OCI-LY7 (cell line): ENCODE data around the gene FBXO4. TPM values are rescaled to one million over a fixed set of nuclear protein-coding genes. Genes with fewer than 3 reads are reported as not detected.
A peak's percentile ranks its signal among the peaks of the same experiment; 100 is the strongest.

Source experiments
- BruUV-seq: library from RNA; stranded (reverse); fragments of 400-500 nt; replicated peaks from 2 replicates; lab custom pipeline; 2021; lab: Mats Ljungman, UMichigan
- CTCF ChIA-PET: fragments of 300-600 bp; sonication (Branson Sonifier 250); formaldehyde crosslinking; loops from one replicate; lab custom pipeline; 2022; ENCODE audit warnings: antibody characterized with exemption; ENCODE audit not compliant: unreplicated experiment; lab: Charles Lee
- POLR2A ChIA-PET: fragments of 300-600 bp; sonication (Branson Sonifier 250); formaldehyde crosslinking; loops from one replicate; lab custom pipeline; 2022; ENCODE audit warnings: antibody characterized with exemption; lab: Charles Lee
- DNase-seq: peaks from one replicate; pipeline ENCODE4 v3.0.0-alpha.2; 2015; ENCODE audit warnings: low spot score
- H2AFZ ChIP-seq: fragments of 200-600 bp; sonication (generic), shearing (Covaris generic); 2 replicates; pipeline ENCODE4 v1.6.1; 2014; ENCODE audit warnings: mild to moderate bottlenecking, antibody characterized with exemption, low read length, moderate library complexity
- H3K27ac ChIP-seq: fragments of 200-600 bp; sonication (generic); 2 replicates; pipeline ENCODE4 v1.5.1; 2014; ENCODE audit warnings: mixed run types, low read depth, mild to moderate bottlenecking, moderate library complexity, low read length, inconsistent platforms; ENCODE audit not compliant: poor library complexity, severe bottlenecking
- H3K36me3 ChIP-seq: fragments of 200-600 bp; sonication (generic); 2 replicates; pipeline ENCODE4 v1.6.1; 2014; ENCODE audit warnings: mild to moderate bottlenecking, antibody characterized with exemption, low read length, moderate library complexity, mixed read lengths; ENCODE audit not compliant: insufficient read depth
- H3K4me1 ChIP-seq: fragments of 200-600 bp; sonication (generic); 2 replicates; pipeline ENCODE4 v1.5.1; 2014; ENCODE audit warnings: mild to moderate bottlenecking, low read length; ENCODE audit not compliant: insufficient read depth, poor library complexity, severe bottlenecking
- H3K4me2 ChIP-seq: fragments of 200-600 bp; sonication (generic); 2 replicates; pipeline ENCODE4 v1.6.1; 2014; ENCODE audit warnings: mild to moderate bottlenecking, low read length
- H3K4me3 ChIP-seq: fragments of 200-600 bp; sonication (generic); 2 replicates; pipeline ENCODE4 v1.5.1; 2014; ENCODE audit warnings: mild to moderate bottlenecking, low read depth, low read length; ENCODE audit not compliant: poor library complexity, severe bottlenecking
- H3K79me2 ChIP-seq: fragments of 200-600 bp; sonication (generic); 2 replicates; pipeline ENCODE4 v1.6.1; 2016; ENCODE audit warnings: low read depth, mild to moderate bottlenecking, low read length, moderate library complexity, mixed read lengths; ENCODE audit not compliant: insufficient read depth
- H3K9me2 ChIP-seq: fragments of 200-600 bp; sonication (generic); 2 replicates; pipeline ENCODE4 v1.6.1; 2016; ENCODE audit warnings: mild to moderate bottlenecking, low read length, mixed read lengths; ENCODE audit not compliant: insufficient read depth
- H3K9me3 ChIP-seq: fragments of 200-600 bp; sonication (generic); 2 replicates; pipeline ENCODE4 v1.6.1; 2014; ENCODE audit warnings: mild to moderate bottlenecking, mixed run types, low read length, mixed read lengths
- H4K20me1 ChIP-seq: fragments of 200-600 bp; sonication (generic); 2 replicates; pipeline ENCODE4 v1.6.1; 2014; ENCODE audit warnings: mild to moderate bottlenecking, antibody characterized with exemption, low read length, moderate library complexity, mixed read lengths; ENCODE audit not compliant: insufficient read depth
- CTCF ChIP-seq: fragments of 200-600 bp; sonication (generic); conservative IDR thresholded peaks from 2 replicates; pipeline ENCODE4 v1.5.1; 2014; ENCODE audit warnings: mild to moderate bottlenecking, antibody characterized with exemption, low read length, moderate library complexity, mixed read lengths
- EZH2phosphoT487 ChIP-seq: fragments of 200-600 bp; sonication (generic); IDR thresholded peaks from 2 replicates; pipeline ENCODE4 v1.6.1; 2018; ENCODE audit warnings: low read depth, borderline replicate concordance, mild to moderate bottlenecking, mixed run types, antibody characterized with exemption, low read length, moderate library complexity, mixed read lengths
- intact Hi-C: fragments of 100-400 bp; cut with micrococcal nuclease; formaldehyde crosslinking; loops from one replicate; pipeline ENCODE4 v1.10.0; 2022; ENCODE audit not compliant: unreplicated experiment
- total RNA-seq, 2 experiments: library from RNA; depleted of rRNA in 1 of 2; stranded (reverse); fragments of >200 nt in 1 of 2; shearing (Covaris generic) in 1 of 2; gene quantifications; 2 replicates each; pipeline ENCODE4 v1.2.3, GENCODE V29; 2014 to 2022

FBXO4 gene
- total RNA-seq, 2 experiments from 2014 or later, result 0.40 TPM; not detected in 1

GRCh38 chr5:41906151-41906550 is 18.9 kb upstream of the FBXO4 start:
- no peaks in the 10 kb centered on the region for H3K9me3 ChIP-seq
- peaks cover 34% of the 10 kb centered on the region for H3K79me2 ChIP-seq
- no peak overlapping the region for H3K27ac ChIP-seq
- H3K4me1 ChIP-seq, result peaks cover 22% of the 10 kb centered on the region
- H3K9me2 ChIP-seq, result no peaks in the 10 kb centered on the region
- CTCF ChIA-PET, result no interaction called here
- POLR2A ChIA-PET, result no interaction called here
- intact Hi-C loops, result no loop called here
- no peak overlapping the region for H2AFZ ChIP-seq
- H4K20me1 ChIP-seq, result peaks cover 3% of the 10 kb centered on the region; the same call in 1 of the 2 replicates
- no peak overlapping the region for H3K4me3 ChIP-seq
- no peak for TF ChIP-seq EZH2phosphoT487
- no peak for TF ChIP-seq CTCF
- H3K36me3 ChIP-seq, result peaks cover 43% of the 10 kb centered on the region
- H3K4me2 ChIP-seq, result 0 out of 2 replicates have a peak overlapping the region, but pooled peaks have one; percentile 74
- no peak for DNase-seq
- no TSS peak for BruUV-seq

- H3K9me2 ChIP-seq, result no peaks in the 10 kb centered on the region
- no peak for DNase-seq
- peaks cover 3% of the 10 kb centered on the region; the same call in 1 of the 2 replicates for H4K20me1 ChIP-seq
- no peak overlapping the region for H3K4me3 ChIP-seq
- TF ChIP-seq EZH2phosphoT487, result no peak
- TF ChIP-seq CTCF, result no peak
- H2AFZ ChIP-seq, result no peak overlapping the region
- intact Hi-C loops, result no loop called here
- BruUV-seq, result no TSS peak
- H3K4me2 ChIP-seq, result no peak overlapping the region
- H3K79me2 ChIP-seq, result peaks cover 34% of the 10 kb centered on the region
- ChIA-PET POLR2A (interaction anchor here (1.0 kb wide), 1 partner anchor 10 kb away, joined by 5 read pairs; no protein-coding TSS in a partner anchor), CTCF (no interaction called here)
- no peak overlapping the region for H3K27ac ChIP-seq
- H3K9me3 ChIP-seq, result no peaks in the 10 kb centered on the region
- peaks cover 67% of the 10 kb centered on the region for H3K36me3 ChIP-seq
- peaks cover 15% of the 10 kb centered on the region for H3K4me1 ChIP-seq
Measured at GRCh38 chr5:41908374-41909079, 16.6 kb upstream of the FBXO4 start.

DNA sequence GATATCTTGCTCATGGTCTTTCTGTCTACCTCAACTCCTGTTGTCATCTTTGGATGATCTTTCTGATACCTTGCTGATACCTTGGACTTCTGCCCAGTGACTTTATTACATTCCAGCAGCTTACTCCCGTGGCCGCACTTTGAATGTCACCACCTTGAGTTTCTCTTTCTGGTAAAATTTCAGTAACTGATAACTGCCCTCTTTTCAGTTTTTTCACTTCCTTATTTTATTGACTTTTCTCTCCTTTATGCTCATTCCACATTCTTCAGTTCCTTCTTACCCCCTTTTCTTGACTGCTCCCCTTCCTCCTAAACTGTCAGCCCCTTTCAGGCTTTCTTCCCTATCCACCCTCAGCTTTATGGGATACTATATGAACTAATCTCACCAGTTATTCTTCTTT is 7.0 kb upstream of the FBXO4 start:
- POLR2A ChIA-PET, result no interaction called here
- CTCF ChIA-PET, result no interaction called here
- no peaks in the 10 kb centered on the region for H4K20me1 ChIP-seq
- peaks cover 10% of the 10 kb centered on the region; the same call in 1 of the 2 replicates for H3K9me3 ChIP-seq
- intact Hi-C loops, result no loop called here
- no peak for TF ChIP-seq EZH2phosphoT487
- no peak for TF ChIP-seq CTCF
- no peak for DNase-seq
- peaks cover 96% of the 10 kb centered on the region for H3K36me3 ChIP-seq
- BruUV-seq, result no TSS peak
- H3K27ac ChIP-seq, result no peak overlapping the region
- no peak overlapping the region for H3K4me3 ChIP-seq
- no peak overlapping the region for H2AFZ ChIP-seq
- H3K4me2 ChIP-seq, result no peak overlapping the region
- no peaks in the 10 kb centered on the region for H3K9me2 ChIP-seq
- peaks cover 4% of the 10 kb centered on the region for H3K4me1 ChIP-seq
- H3K79me2 ChIP-seq, result no peaks in the 10 kb centered on the region
